Loucy (cell line): ENCODE measurements around the gene FAM162B.

ENCODE experiments used
- CTCF ChIP-seq: fragments of 200-600 bp; sonication (generic); conservative IDR thresholded peaks from 2 replicates; pipeline ENCODE4 v1.5.1; 2014; ENCODE audit warnings: mild to moderate bottlenecking, antibody characterized with exemption, low read length
- EZH2phosphoT487 ChIP-seq: fragments of 200-600 bp; IDR thresholded peaks from 2 replicates; pipeline ENCODE4 v1.6.1; 2018; ENCODE audit warnings: antibody characterized with exemption, mild to moderate bottlenecking, moderate library complexity, borderline replicate concordance

GRCh38 chr6:116764629-116764960, 924 bp downstream of the FAM162B start:
- TF ChIP-seq EZH2phosphoT487 (no peak), CTCF (no peak)
